Measurements from ENCODE around the gene GLIS1. TPM values are rescaled to one million over a fixed set of nuclear protein-coding genes. Genes with fewer than 3 reads are reported as not detected.
A peak's percentile ranks its signal among the peaks of the same experiment; 100 is the strongest.

The GLIS1 gene
- polyA plus RNA-seq, 1 donor (not counting 4 experiments of a cell fraction or from before 2014, with no cell fraction given) = not detected

- Histone ChIP-seq H3K4me1 (ENCODE audit: control insufficient read depth, extremely low read depth, insufficient read depth, low read length) (no peaks in the 10 kb centered on the region), H3K9me1 (ENCODE audit: control insufficient read depth, extremely low read depth, insufficient read depth, low read length) (no peaks in the 10 kb centered on the region), H2AFZ (ENCODE audit: control insufficient read depth, low read length) (no peak overlapping the region), H3K4me3 (ENCODE audit: control insufficient read depth in 2 of 3, extremely low read depth in 1 of 3, insufficient read depth in 2 of 3, low read depth in 1 of 3, low read length in 3 of 3) (no peak overlapping the region), H3K9ac (ENCODE audit: control insufficient read depth, extremely low read depth, insufficient read depth, low read length) (no peak overlapping the region), H3K27ac (ENCODE audit: control insufficient read depth, insufficient read depth, low read length) (no peak overlapping the region), H3K36me3 (ENCODE audit: control insufficient read depth in 2 of 2, extremely low read depth in 1 of 2, insufficient read depth in 2 of 2, low read length in 2 of 2) (no peaks in the 10 kb centered on the region), H3K4me2 (ENCODE audit: control insufficient read depth, extremely low read depth, insufficient read depth, low read depth, low read length) (no peak overlapping the region), H3K79me2 (ENCODE audit: control insufficient read depth, insufficient read depth, low read length) (no peaks in the 10 kb centered on the region), H3K9me3 (ENCODE audit: control insufficient read depth, low read depth, low read length) (no peaks in the 10 kb centered on the region), H4K20me1 (ENCODE audit: control insufficient read depth, extremely low read depth, insufficient read depth, low read length) (no peaks in the 10 kb centered on the region), H3K27me3 (ENCODE audit: control insufficient read depth, extremely low read depth, insufficient read depth, low read length) (peaks cover 8% of the 10 kb centered on the region)
- TF ChIP-seq EZH2 (IDR thresholded peaks at IDR 0.05; ENCODE audit: low read length) = no peak
- TF ChIP-seq, protein P1, sequence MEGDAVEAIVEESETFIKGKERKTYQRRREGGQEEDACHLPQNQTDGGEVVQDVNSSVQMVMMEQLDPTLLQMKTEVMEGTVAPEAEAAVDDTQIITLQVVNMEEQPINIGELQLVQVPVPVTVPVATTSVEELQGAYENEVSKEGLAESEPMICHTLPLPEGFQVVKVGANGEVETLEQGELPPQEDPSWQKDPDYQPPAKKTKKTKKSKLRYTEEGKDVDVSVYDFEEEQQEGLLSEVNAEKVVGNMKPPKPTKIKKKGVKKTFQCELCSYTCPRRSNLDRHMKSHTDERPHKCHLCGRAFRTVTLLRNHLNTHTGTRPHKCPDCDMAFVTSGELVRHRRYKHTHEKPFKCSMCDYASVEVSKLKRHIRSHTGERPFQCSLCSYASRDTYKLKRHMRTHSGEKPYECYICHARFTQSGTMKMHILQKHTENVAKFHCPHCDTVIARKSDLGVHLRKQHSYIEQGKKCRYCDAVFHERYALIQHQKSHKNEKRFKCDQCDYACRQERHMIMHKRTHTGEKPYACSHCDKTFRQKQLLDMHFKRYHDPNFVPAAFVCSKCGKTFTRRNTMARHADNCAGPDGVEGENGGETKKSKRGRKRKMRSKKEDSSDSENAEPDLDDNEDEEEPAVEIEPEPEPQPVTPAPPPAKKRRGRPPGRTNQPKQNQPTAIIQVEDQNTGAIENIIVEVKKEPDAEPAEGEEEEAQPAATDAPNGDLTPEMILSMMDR (optimal IDR thresholded peaks at IDR 0.05 in 1 of 3, IDR thresholded peaks at IDR 0.05 in 1 of 3, conservative IDR thresholded peaks at IDR 0.05 in 1 of 3; ENCODE audit: extremely low read depth in 1 of 3, insufficient read depth in 2 of 3, low read length in 3 of 3) = no peak
- dilution Hi-C loops (cut with MboI; ENCODE audit: extremely low pct_ligation_motif_present, low sequenced_read_pairs) = no loop called here
- FAIRE-seq = no peak
- no peak for DNase-seq (ENCODE audit: low read depth, low spot score)
Observed at GRCh38 chr1:53716150-53716549, 22.8 kb downstream of the GLIS1 start.

- no peak overlapping the region for H3K27ac ChIP-seq (ENCODE audit: control insufficient read depth, insufficient read depth, low read length)
- no peaks in the 10 kb centered on the region for H4K20me1 ChIP-seq (ENCODE audit: control insufficient read depth, extremely low read depth, insufficient read depth, low read length)
- H3K79me2 ChIP-seq (ENCODE audit: control insufficient read depth, insufficient read depth, low read length) = no peaks in the 10 kb centered on the region
- H3K4me2 ChIP-seq (ENCODE audit: control insufficient read depth, extremely low read depth, insufficient read depth, low read depth, low read length) = no peak overlapping the region
- H3K4me3 ChIP-seq (ENCODE audit: control insufficient read depth in 2 of 3, extremely low read depth in 1 of 3, insufficient read depth in 2 of 3, low read depth in 1 of 3, low read length in 3 of 3) = no peak overlapping the region
- no peaks in the 10 kb centered on the region for H3K9me3 ChIP-seq (ENCODE audit: control insufficient read depth, low read depth, low read length)
- no peaks in the 10 kb centered on the region for H3K9me1 ChIP-seq (ENCODE audit: control insufficient read depth, extremely low read depth, insufficient read depth, low read length)
- no peak overlapping the region for H2AFZ ChIP-seq (ENCODE audit: control insufficient read depth, low read length)
- no peak overlapping the region for H3K9ac ChIP-seq (ENCODE audit: control insufficient read depth, extremely low read depth, insufficient read depth, low read length)
- H3K27me3 ChIP-seq (ENCODE audit: control insufficient read depth, extremely low read depth, insufficient read depth, low read length) = peaks cover 8% of the 10 kb centered on the region
- H3K36me3 ChIP-seq (ENCODE audit: control insufficient read depth in 2 of 2, extremely low read depth in 1 of 2, insufficient read depth in 2 of 2, low read length in 2 of 2) = no peaks in the 10 kb centered on the region
- DNase-seq (ENCODE audit: low read depth, low spot score) (no peak), FAIRE-seq (no peak)
- TF ChIP-seq, protein P1 (optimal IDR thresholded peaks at IDR 0.05 in 1 of 3, IDR thresholded peaks at IDR 0.05 in 1 of 3, conservative IDR thresholded peaks at IDR 0.05 in 1 of 3; ENCODE audit: extremely low read depth in 1 of 3, insufficient read depth in 2 of 3, low read length in 3 of 3) = peak in 2 of 3 experiments; percentile 42 to 67
- no peak for TF ChIP-seq EZH2 (IDR thresholded peaks at IDR 0.05; ENCODE audit: low read length)
- H3K4me1 ChIP-seq (ENCODE audit: control insufficient read depth, extremely low read depth, insufficient read depth, low read length) = no peaks in the 10 kb centered on the region
- dilution Hi-C loops (cut with MboI; ENCODE audit: extremely low pct_ligation_motif_present, low sequenced_read_pairs) = no loop called here
Observed at GRCh38 chr1:53715478-53715877, 23.5 kb downstream of the GLIS1 start.

Data from keratinocyte (primary cell).